RWPE2 (cell line): ENCODE measurements around the gene SYTL3.

Experiments used
- ATAC-seq: fragments of 200-7000 bp; cut with Tn5 transposase; 3 replicates; pipeline ENCODE4 v1.9.1; 2021; ENCODE audit warnings: low read depth
- DNase-seq: peaks from one replicate; pipeline ENCODE4 v3.0.0-alpha.2; 2020; ENCODE audit warnings: low spot score
- H3K27ac ChIP-seq: fragments of 450-650 bp; 2 replicates; pipeline ENCODE4 v1.5.1; 2017; ENCODE audit warnings: mild to moderate bottlenecking; ENCODE audit not compliant: poor library complexity, severe bottlenecking
- H3K27me3 ChIP-seq: fragments of 250-450 bp; sonication (Bioruptor Pico); 2 replicates; pipeline ENCODE4 v1.5.1; 2021; ENCODE audit warnings: mild to moderate bottlenecking, moderate library complexity; ENCODE audit not compliant: insufficient read depth, poor library complexity, severe bottlenecking
- H3K36me3 ChIP-seq: fragments of 250-450 bp; sonication (Bioruptor Pico); 2 replicates; pipeline ENCODE4 v1.5.1; 2020; ENCODE audit warnings: low read depth, mild to moderate bottlenecking, moderate library complexity
- H3K4me1 ChIP-seq: fragments of 250-450 bp; sonication (Bioruptor Pico); 2 replicates; pipeline ENCODE4 v1.5.1; 2021; ENCODE audit warnings: mild to moderate bottlenecking, moderate library complexity; ENCODE audit not compliant: insufficient read depth, poor library complexity, severe bottlenecking
- H3K4me3 ChIP-seq: fragments of 250-450 bp; sonication (Bioruptor Pico); 2 replicates; pipeline ENCODE4 v1.5.1; 2021; ENCODE audit warnings: mild to moderate bottlenecking, moderate library complexity; ENCODE audit not compliant: severe bottlenecking
- H3K9me3 ChIP-seq: fragments of 250-450 bp; sonication (Bioruptor Pico); 2 replicates; pipeline ENCODE4 v1.5.1; 2021; ENCODE audit warnings: mild to moderate bottlenecking, moderate library complexity; ENCODE audit not compliant: severe bottlenecking
- TF ChIP-seq, protein P1 (sequence below): fragments of 450-650 bp; IDR thresholded peaks from one replicate; pipeline ENCODE4 v1.5.1; 2017; ENCODE audit warnings: mild to moderate bottlenecking, moderate library complexity; ENCODE audit not compliant: poor library complexity, severe bottlenecking

The SYTL3 gene

GRCh38 chr6:158735009-158735408 lies 85.2 kb downstream of the SYTL3 start:
- peaks cover 16% of the 10 kb centered on the region for H3K9me3 ChIP-seq
- H3K27ac ChIP-seq, result no peak overlapping the region
- H3K4me3 ChIP-seq, result no peak overlapping the region
- TF ChIP-seq, protein P1, sequence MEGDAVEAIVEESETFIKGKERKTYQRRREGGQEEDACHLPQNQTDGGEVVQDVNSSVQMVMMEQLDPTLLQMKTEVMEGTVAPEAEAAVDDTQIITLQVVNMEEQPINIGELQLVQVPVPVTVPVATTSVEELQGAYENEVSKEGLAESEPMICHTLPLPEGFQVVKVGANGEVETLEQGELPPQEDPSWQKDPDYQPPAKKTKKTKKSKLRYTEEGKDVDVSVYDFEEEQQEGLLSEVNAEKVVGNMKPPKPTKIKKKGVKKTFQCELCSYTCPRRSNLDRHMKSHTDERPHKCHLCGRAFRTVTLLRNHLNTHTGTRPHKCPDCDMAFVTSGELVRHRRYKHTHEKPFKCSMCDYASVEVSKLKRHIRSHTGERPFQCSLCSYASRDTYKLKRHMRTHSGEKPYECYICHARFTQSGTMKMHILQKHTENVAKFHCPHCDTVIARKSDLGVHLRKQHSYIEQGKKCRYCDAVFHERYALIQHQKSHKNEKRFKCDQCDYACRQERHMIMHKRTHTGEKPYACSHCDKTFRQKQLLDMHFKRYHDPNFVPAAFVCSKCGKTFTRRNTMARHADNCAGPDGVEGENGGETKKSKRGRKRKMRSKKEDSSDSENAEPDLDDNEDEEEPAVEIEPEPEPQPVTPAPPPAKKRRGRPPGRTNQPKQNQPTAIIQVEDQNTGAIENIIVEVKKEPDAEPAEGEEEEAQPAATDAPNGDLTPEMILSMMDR, result no peak
- no peaks in the 10 kb centered on the region for H3K27me3 ChIP-seq
- no peak for ATAC-seq
- no peaks in the 10 kb centered on the region for H3K36me3 ChIP-seq
- H3K4me1 ChIP-seq, result peaks cover 26% of the 10 kb centered on the region
- no peak for DNase-seq

GRCh38 chr6:158737082-158737709 lies 87.3 kb downstream of the SYTL3 start:
- TF ChIP-seq, protein P1, result no peak
- DNase-seq, result no peak
- ATAC-seq, result no peak
- H3K4me3 ChIP-seq, result no peak overlapping the region
- H3K4me1 ChIP-seq, result peaks cover 26% of the 10 kb centered on the region
- no peaks in the 10 kb centered on the region for H3K27me3 ChIP-seq
- peaks cover 10% of the 10 kb centered on the region for H3K9me3 ChIP-seq
- no peaks in the 10 kb centered on the region for H3K36me3 ChIP-seq
- peak overlapping the region; percentile 76 for H3K27ac ChIP-seq

DNA sequence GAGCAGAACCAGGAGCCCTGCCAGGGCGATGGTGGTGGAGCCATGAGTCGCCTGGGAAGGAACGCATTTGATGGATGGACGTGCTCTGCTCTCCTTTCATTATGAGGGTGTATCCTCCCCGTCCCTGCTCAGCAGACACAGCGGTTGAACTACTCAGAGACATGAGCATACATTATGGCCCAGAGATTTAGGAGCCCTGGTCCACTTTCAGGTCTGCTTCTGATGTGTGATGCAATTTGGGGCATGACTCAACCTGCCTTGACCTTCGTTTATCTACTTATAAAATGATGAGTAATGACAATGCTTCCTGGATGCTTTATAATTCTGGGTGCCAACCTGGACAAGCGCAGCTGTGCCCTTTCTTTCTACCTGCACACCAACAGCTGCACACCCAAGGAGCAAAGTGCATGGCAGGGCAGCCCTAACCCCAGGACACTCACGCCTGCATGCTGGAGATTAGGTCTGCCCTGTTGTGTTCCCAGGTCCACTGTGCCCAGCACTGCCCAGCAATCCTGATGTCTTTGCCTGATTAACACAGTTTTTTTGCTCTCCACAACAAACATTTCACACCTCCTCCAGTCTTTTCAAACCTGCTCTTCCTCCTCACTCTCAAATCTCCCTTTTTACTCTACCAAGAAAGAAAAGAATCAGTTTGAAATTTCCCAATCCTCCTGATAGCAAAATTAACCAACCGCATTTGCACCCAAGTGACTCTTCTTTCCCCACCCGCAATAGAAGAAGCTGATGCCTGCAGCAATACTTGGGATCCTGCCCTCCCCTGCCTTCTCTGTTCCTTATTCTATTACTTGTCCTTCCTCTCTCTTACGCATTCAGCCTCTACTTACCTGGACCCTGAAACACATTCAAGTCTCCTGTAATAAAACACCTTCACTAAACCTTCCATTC lies 88.1 kb downstream of the SYTL3 start:
- no peak overlapping the region for H3K4me3 ChIP-seq
- H3K9me3 ChIP-seq, result peaks cover 10% of the 10 kb centered on the region
- H3K4me1 ChIP-seq, result peaks cover 30% of the 10 kb centered on the region
- TF ChIP-seq, protein P1, result no peak
- no peaks in the 10 kb centered on the region for H3K36me3 ChIP-seq
- ATAC-seq (peak; percentile 89), DNase-seq (peak; percentile 80)
- peak overlapping the region; percentile 76 for H3K27ac ChIP-seq
- no peaks in the 10 kb centered on the region for H3K27me3 ChIP-seq

GRCh38 chr6:158739673-158740072 lies 89.8 kb downstream of the SYTL3 start:
- H3K4me1 ChIP-seq, result peaks cover 33% of the 10 kb centered on the region
- ATAC-seq, result no peak

More at GRCh38 chr6:158739673-158740072, 89.8 kb downstream of the SYTL3 start:
- H3K4me3 ChIP-seq, result no peak overlapping the region
- H3K27me3 ChIP-seq, result no peaks in the 10 kb centered on the region
- no peaks in the 10 kb centered on the region for H3K36me3 ChIP-seq
- peak overlapping the region; percentile 76 for H3K27ac ChIP-seq
- H3K9me3 ChIP-seq, result no peaks in the 10 kb centered on the region
- TF ChIP-seq, protein P1, result no peak
- no peak for DNase-seq
